OCI-LY3 (cell line): Measurements from ENCODE around the gene STAP1.

ENCODE experiments used
- H2AFZ ChIP-seq: fragments of 200-600, 300-600 bp; shearing (Covaris generic); 2 replicates; pipeline ENCODE4 v1.6.0; 2014; ENCODE audit warnings: antibody characterized with exemption, low read depth, low read length
- H3K27ac ChIP-seq: fragments of 200-600, 300-600 bp; sonication (generic); 2 replicates; pipeline ENCODE4 v1.5.1; 2014; ENCODE audit warnings: mild to moderate bottlenecking, low read length, moderate library complexity, mixed read lengths
- H3K27me3 ChIP-seq: fragments of 200-600, 300-600 bp; sonication (generic); 2 replicates; pipeline ENCODE4 v1.6.1; 2014; ENCODE audit warnings: low read depth, low read length, mixed read lengths
- H3K36me3 ChIP-seq: fragments of 200-600, 300-600 bp; sonication (generic); replicated peaks from 2 replicates; pipeline ENCODE3; 2014; ENCODE audit warnings: low read depth, low read length, mixed read lengths
- H3K4me1 ChIP-seq: fragments of 300-600, 200-600 bp; sonication (generic); 2 replicates; pipeline ENCODE4 v1.6.1; 2014; ENCODE audit warnings: low read length, mixed read lengths
- H3K4me2 ChIP-seq: fragments of 200-600, 300-600 bp; sonication (generic); 2 replicates; pipeline ENCODE4 v1.6.1; 2014; ENCODE audit warnings: low read length, mixed read lengths
- H3K4me3 ChIP-seq: fragments of 300-600, 200-600 bp; sonication (generic); 2 replicates; pipeline ENCODE4 v1.5.1; 2014; ENCODE audit warnings: antibody characterized with exemption, mild to moderate bottlenecking, low read length, moderate library complexity
- H3K79me2 ChIP-seq: fragments of 300-600, 200-600 bp; shearing (Covaris generic); 2 replicates; pipeline ENCODE4 v1.6.1; 2014; ENCODE audit warnings: mild to moderate bottlenecking, low read length, mixed read lengths
- H3K9ac ChIP-seq: fragments of 300-600, 200-600 bp; shearing (Covaris generic); 2 replicates; pipeline ENCODE4 v1.6.0; 2014; ENCODE audit warnings: mild to moderate bottlenecking, low read length, moderate library complexity
- H3K9me3 ChIP-seq: fragments of 200-600, 300-600 bp; shearing (Covaris generic); 2 replicates; pipeline ENCODE4 v1.6.1; 2014; ENCODE audit warnings: low read length, mixed read lengths; ENCODE audit not compliant: insufficient read depth
- H4K20me1 ChIP-seq: fragments of 200-600, 300-600 bp; sonication (generic); 2 replicates; pipeline ENCODE4 v1.6.1; 2016; ENCODE audit warnings: low read length, mixed read lengths; ENCODE audit not compliant: insufficient read depth
- CTCF ChIP-seq: fragments of 200-600, 300-600 bp; sonication (generic); IDR thresholded peaks from 2 replicates; pipeline ENCODE4 v1.5.1; 2014; ENCODE audit warnings: antibody characterized with exemption, low read length, low read depth
- EZH2phosphoT487 ChIP-seq: fragments of 200-600 bp; shearing (Covaris generic); IDR thresholded peaks from 2 replicates; pipeline ENCODE4 v1.6.1; 2018; ENCODE audit warnings: antibody characterized with exemption, mixed run types, low read depth

The STAP1 gene

GRCh38 chr4:67593741-67594175 is 35.2 kb downstream of the STAP1 start:
- no peaks in the 10 kb centered on the region for H3K79me2 ChIP-seq
- H3K9me3 ChIP-seq: no peaks in the 10 kb centered on the region
- H3K4me1 ChIP-seq: no peaks in the 10 kb centered on the region
- no peak overlapping the region for H3K9ac ChIP-seq
- H2AFZ ChIP-seq: no peak overlapping the region
- no peak overlapping the region for H3K27ac ChIP-seq
- no peak for TF ChIP-seq CTCF
- no peak for TF ChIP-seq EZH2phosphoT487
- no peak overlapping the region for H3K4me3 ChIP-seq
- no peaks in the 10 kb centered on the region for H3K36me3 ChIP-seq
- no peaks in the 10 kb centered on the region for H3K27me3 ChIP-seq
- H3K4me2 ChIP-seq: no peak overlapping the region
- H4K20me1 ChIP-seq: no peaks in the 10 kb centered on the region

- H4K20me1 ChIP-seq: no peaks in the 10 kb centered on the region
- H2AFZ ChIP-seq: no peak overlapping the region
- H3K4me2 ChIP-seq: no peak overlapping the region
- H3K27ac ChIP-seq: no peak overlapping the region
- no peaks in the 10 kb centered on the region; the same call in 1 of the 2 replicates for H3K9me3 ChIP-seq
- TF ChIP-seq CTCF (no peak), EZH2phosphoT487 (no peak)
- no peak overlapping the region for H3K9ac ChIP-seq
- H3K79me2 ChIP-seq: no peaks in the 10 kb centered on the region
- no peaks in the 10 kb centered on the region for H3K27me3 ChIP-seq
- H3K4me1 ChIP-seq: no peaks in the 10 kb centered on the region
- no peaks in the 10 kb centered on the region for H3K36me3 ChIP-seq
- H3K4me3 ChIP-seq: no peak overlapping the region
Observed at GRCh38 chr4:67603310-67604028, 44.9 kb downstream of the STAP1 start.

- Histone ChIP-seq H3K27me3 (no peaks in the 10 kb centered on the region), H3K36me3 (no peaks in the 10 kb centered on the region), H2AFZ (no peak overlapping the region), H4K20me1 (no peaks in the 10 kb centered on the region), H3K9me3 (no peaks in the 10 kb centered on the region; the same call in 1 of the 2 replicates), H3K27ac (no peak overlapping the region), H3K79me2 (no peaks in the 10 kb centered on the region), H3K4me1 (no peaks in the 10 kb centered on the region), H3K4me3 (no peak overlapping the region), H3K9ac (no peak overlapping the region), H3K4me2 (no peak overlapping the region)
- TF ChIP-seq CTCF (no peak), EZH2phosphoT487 (no peak)
Observed at GRCh38 chr4:67604029-67604381, 45.5 kb downstream of the STAP1 start.

DNA sequence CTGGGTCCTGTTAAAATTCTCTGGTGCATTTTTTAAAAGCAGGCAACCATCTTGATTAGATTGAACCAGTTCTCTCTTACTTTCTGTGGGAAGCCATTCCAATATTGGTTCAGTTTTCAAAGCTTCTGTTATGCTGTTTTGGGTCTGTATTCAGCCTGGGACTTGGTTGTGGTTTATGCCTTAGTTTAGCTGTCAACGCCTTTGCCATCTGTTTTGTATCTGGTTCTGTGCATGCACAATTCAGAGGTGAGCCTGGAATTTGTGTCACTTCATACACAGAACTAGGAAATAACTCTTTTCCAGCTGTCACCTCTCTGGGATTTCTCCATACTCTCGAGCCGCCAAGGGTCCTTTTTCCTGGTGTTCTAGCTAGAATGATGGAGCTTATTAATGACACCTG is 46.2 kb downstream of the STAP1 start:
- Histone ChIP-seq H3K36me3 (peaks cover under 1% of the 10 kb centered on the region), H3K4me1 (no peaks in the 10 kb centered on the region)
- no peak for TF ChIP-seq EZH2phosphoT487
- TF ChIP-seq CTCF: no peak

More for the DNA sequence above, 46.2 kb downstream of the STAP1 start:
- no peak overlapping the region for H3K4me2 ChIP-seq
- H3K9ac ChIP-seq: no peak overlapping the region
- no peaks in the 10 kb centered on the region; the same call in 1 of the 2 replicates for H3K9me3 ChIP-seq
- no peak overlapping the region for H2AFZ ChIP-seq
- H4K20me1 ChIP-seq: no peaks in the 10 kb centered on the region
- H3K79me2 ChIP-seq: no peaks in the 10 kb centered on the region
- H3K27ac ChIP-seq: no peak overlapping the region
- H3K4me3 ChIP-seq: no peak overlapping the region
- no peaks in the 10 kb centered on the region for H3K27me3 ChIP-seq
